Fibroblast of gingiva (primary cell): ENCODE data around the gene KCNK16.

Experiments used
- DNase-seq: peaks from one replicate; pipeline ENCODE4 v3.0.0-alpha.2; 2011; ENCODE audit warnings: low read depth

Gene KCNK16

GRCh38 chr6:39276379-39276995 lies 46.0 kb downstream of the KCNK16 start:
- no peak for DNase-seq

- no peak for DNase-seq
Measured at GRCh38 chr6:39274903-39275302, 47.6 kb downstream of the KCNK16 start.

- no peak for DNase-seq
Measured at GRCh38 chr6:39274471-39274870, 48.0 kb downstream of the KCNK16 start.

- no peak for DNase-seq
Measured at GRCh38 chr6:39273406-39273821, 49.1 kb downstream of the KCNK16 start.

GRCh38 chr6:39269961-39270360 lies 52.5 kb downstream of the KCNK16 start:
- DNase-seq: no peak

- DNase-seq: no peak
Measured at GRCh38 chr6:39268721-39269120, 53.8 kb downstream of the KCNK16 start.

- DNase-seq: no peak
Measured at GRCh38 chr6:39268171-39268570, 54.3 kb downstream of the KCNK16 start.

- no peak for DNase-seq
Measured at GRCh38 chr6:39266782-39267355, 55.6 kb downstream of the KCNK16 start.

GRCh38 chr6:39266375-39266774 lies 56.1 kb downstream of the KCNK16 start:
- DNase-seq: no peak
